Neural progenitor cell (in vitro differentiated cells): ENCODE measurements around the gene GIGYF2. TPM values are rescaled to one million over a fixed set of nuclear protein-coding genes. Genes with fewer than 3 reads are reported as not detected.

Experiments
- DNase-seq: peaks from one replicate; pipeline ENCODE4 v3.0.0-alpha.2; 2016; ENCODE audit warnings: low spot score
- H2AFZ ChIP-seq: fragments of 200-600 bp; sonication (generic); replicated peaks from 2 replicates; pipeline ENCODE4 v1.6.1; 2016; ENCODE audit warnings: antibody characterized with exemption
- H3F3A ChIP-seq: fragments of 200-600 bp; sonication (generic); 2 replicates; pipeline ENCODE4 v1.6.1; 2016; ENCODE audit warnings: antibody characterized with exemption, low read depth
- H3K27ac ChIP-seq: fragments of 200-600 bp; sonication (generic); 2 replicates; pipeline ENCODE4 v1.5.1; 2016; ENCODE audit warnings: mild to moderate bottlenecking
- H3K27me3 ChIP-seq: fragments of 200-600 bp; sonication (generic); 2 replicates; pipeline ENCODE4 v1.6.1; 2016; ENCODE audit warnings: mild to moderate bottlenecking, moderate library complexity
- H3K36me3 ChIP-seq: fragments of 200-600 bp; sonication (generic); 2 replicates; pipeline ENCODE4 v1.5.1; 2016
- H3K4me1 ChIP-seq: fragments of 200-600 bp; sonication (generic); 2 replicates; pipeline ENCODE4 v1.6.1; 2016; ENCODE audit warnings: mixed run types
- H3K4me2 ChIP-seq: fragments of 200-600 bp; sonication (generic); 2 replicates; pipeline ENCODE4 v1.6.1; 2016
- H3K4me3 ChIP-seq: fragments of 200-600 bp; sonication (generic); 2 replicates; pipeline ENCODE4 v1.5.1; 2016
- H3K79me2 ChIP-seq: fragments of 200-600 bp; sonication (generic); 2 replicates; pipeline ENCODE4 v1.6.1; 2016; ENCODE audit warnings: low read depth
- H3K9ac ChIP-seq: fragments of 200-600 bp; sonication (generic); 2 replicates; pipeline ENCODE4 v1.6.1; 2016
- H3K9me3 ChIP-seq: fragments of 200-600 bp; sonication (generic); 2 replicates; pipeline ENCODE4 v1.5.1; 2016; ENCODE audit warnings: low read depth
- H4K20me1 ChIP-seq: fragments of 200-600 bp; sonication (generic); 2 replicates; pipeline ENCODE4 v1.6.1; 2016; ENCODE audit warnings: low read depth
- H3K27ac Mint-ChIP-seq: 3 replicates; pipeline ENCODE4 v1.8.0; 2021; ENCODE audit warnings: mixed read lengths
- H3K27me3 Mint-ChIP-seq: 2 replicates; pipeline ENCODE4 v1.8.0; 2022; ENCODE audit warnings: low read depth, mild to moderate bottlenecking, inconsistent platforms, moderate library complexity, mixed read lengths; ENCODE audit not compliant: insufficient read depth
- H3K36me3 Mint-ChIP-seq: 3 replicates; pipeline ENCODE4 v1.8.0; 2021; ENCODE audit warnings: mixed read lengths
- H3K4me1 Mint-ChIP-seq: 3 replicates; pipeline ENCODE4 v1.8.0; 2021; ENCODE audit warnings: mixed read lengths
- H3K4me3 Mint-ChIP-seq: 3 replicates; pipeline ENCODE4 v1.8.0; 2021; ENCODE audit warnings: mild to moderate bottlenecking, moderate library complexity, mixed read lengths
- H3K9me3 Mint-ChIP-seq: 3 replicates; pipeline ENCODE4 v1.8.0; 2020; ENCODE audit warnings: mixed read lengths
- CTCF ChIP-seq: fragments of 200-600 bp; sonication (generic); IDR thresholded peaks from 2 replicates; pipeline ENCODE4 v1.5.1; 2017; ENCODE audit warnings: antibody characterized with exemption, mild to moderate bottlenecking
- EZH2 ChIP-seq: fragments of 200-600 bp; sonication (generic); IDR thresholded peaks from 2 replicates; pipeline ENCODE4 v1.6.1; 2017; ENCODE audit warnings: antibody characterized with exemption, mild to moderate bottlenecking, moderate library complexity
- EZH2phosphoT487 ChIP-seq: fragments of 200-600 bp; sonication (generic); IDR thresholded peaks from 2 replicates; pipeline ENCODE4 v1.6.1; 2017; ENCODE audit warnings: antibody characterized with exemption
- total RNA-seq: library from RNA; depleted of rRNA; stranded (reverse); fragments of >200 nt; gene quantifications from 2 replicates; pipeline ENCODE4 v1.2.3, GENCODE V29; 2015; ENCODE audit warnings: low replicate concordance

GIGYF2 gene
- total RNA-seq, 1 donor from 2014 or later = 76.3 TPM

- peaks cover 2% of the 10 kb centered on the region for H3K27me3 Mint-ChIP-seq
- no peak overlapping the region for H3K4me3 Mint-ChIP-seq
- H3F3A ChIP-seq = no peaks in the 10 kb centered on the region
- DNase-seq = no peak
- TF ChIP-seq CTCF = no peak
- TF ChIP-seq EZH2 = no peak
- no peak for TF ChIP-seq EZH2phosphoT487
- H3K9me3 ChIP-seq = no peaks in the 10 kb centered on the region
- H3K79me2 ChIP-seq = peaks cover 4% of the 10 kb centered on the region
- H3K4me2 ChIP-seq = no peak overlapping the region
- no peak overlapping the region for H2AFZ ChIP-seq
- H4K20me1 ChIP-seq = peaks cover 3% of the 10 kb centered on the region
- no peaks in the 10 kb centered on the region for H3K4me1 ChIP-seq
- H3K9ac ChIP-seq = no peak overlapping the region
- peaks cover 15% of the 10 kb centered on the region for H3K36me3 Mint-ChIP-seq
- H3K4me1 Mint-ChIP-seq = no peaks in the 10 kb centered on the region
- H3K27ac Mint-ChIP-seq = no peak overlapping the region
- no peaks in the 10 kb centered on the region for H3K36me3 ChIP-seq
- no peak overlapping the region for H3K27ac ChIP-seq
- H3K4me3 ChIP-seq = no peak overlapping the region
- H3K27me3 ChIP-seq = no peaks in the 10 kb centered on the region
- no peaks in the 10 kb centered on the region for H3K9me3 Mint-ChIP-seq
Observed at GRCh38 chr2:232748038-232748437, 50.9 kb downstream of the GIGYF2 start.

GRCh38 chr2:232749331-232749730 lies 52.2 kb downstream of the GIGYF2 start:
- Histone ChIP-seq H3K9me3 (no peaks in the 10 kb centered on the region), H3F3A (no peaks in the 10 kb centered on the region), H3K4me3 (no peak overlapping the region), H3K9ac (no peak overlapping the region), H3K27me3 (no peaks in the 10 kb centered on the region), H4K20me1 (peaks cover 3% of the 10 kb centered on the region), H3K36me3 (no peaks in the 10 kb centered on the region), H3K4me1 (no peaks in the 10 kb centered on the region), H3K27ac (no peak overlapping the region), H3K79me2 (peaks cover 4% of the 10 kb centered on the region), H3K4me2 (no peak overlapping the region), H2AFZ (no peak overlapping the region)
- no peak for TF ChIP-seq EZH2phosphoT487
- TF ChIP-seq EZH2 = no peak
- TF ChIP-seq CTCF = no peak
- DNase-seq = no peak
- peaks cover 2% of the 10 kb centered on the region for H3K27me3 Mint-ChIP-seq
- H3K4me3 Mint-ChIP-seq = no peak overlapping the region
- no peaks in the 10 kb centered on the region for H3K4me1 Mint-ChIP-seq
- H3K9me3 Mint-ChIP-seq = no peaks in the 10 kb centered on the region
- H3K27ac Mint-ChIP-seq = no peak overlapping the region
- peaks cover 18% of the 10 kb centered on the region for H3K36me3 Mint-ChIP-seq

GRCh38 chr2:232750135-232750671 lies 53.1 kb downstream of the GIGYF2 start:
- Mint-ChIP-seq H3K36me3 (peaks cover 18% of the 10 kb centered on the region), H3K27ac (no peak overlapping the region), H3K4me3 (no peak overlapping the region), H3K4me1 (no peaks in the 10 kb centered on the region), H3K9me3 (no peaks in the 10 kb centered on the region), H3K27me3 (peaks cover 2% of the 10 kb centered on the region)
- no peaks in the 10 kb centered on the region for H3K9me3 ChIP-seq
- no peaks in the 10 kb centered on the region for H3F3A ChIP-seq
- no peak overlapping the region for H3K27ac ChIP-seq
- H3K4me3 ChIP-seq = no peak overlapping the region
- H3K27me3 ChIP-seq = no peaks in the 10 kb centered on the region
- H3K9ac ChIP-seq = no peak overlapping the region
- no peak for DNase-seq
- H3K36me3 ChIP-seq = no peaks in the 10 kb centered on the region
- no peaks in the 10 kb centered on the region for H3K4me1 ChIP-seq
- TF ChIP-seq EZH2phosphoT487 (no peak), CTCF (no peak), EZH2 (no peak)
- no peak overlapping the region for H3K4me2 ChIP-seq
- H4K20me1 ChIP-seq = no peaks in the 10 kb centered on the region
- no peak overlapping the region for H2AFZ ChIP-seq
- H3K79me2 ChIP-seq = peaks cover 4% of the 10 kb centered on the region
